Esophagus muscularis mucosa (tissue), 3 donors: Measurements from ENCODE around the gene KRTAP12-3.
"Not testable (repeated sequence)": the region's sequence is repeated elsewhere in the genome, so short reads cannot be mapped to it uniquely, and the experiment has no call there.

Source experiments
- POLR2A ChIP-seq: fragments of 450-650 bp; IDR thresholded peaks from one replicate; pipeline ENCODE4 v1.6.1; 2017; ENCODE audit warnings: antibody characterized with exemption, moderate library complexity, mild to moderate bottlenecking, low read depth
- TF ChIP-seq, protein P1 (sequence below), 3 experiments: fragments of 200-600 bp in 2 of 3; fragments of 450-650 bp in 1 of 3; sonication (generic) in 2 of 3; IDR thresholded peaks; one replicate each; pipeline ENCODE4 v1.5.1; 2017 to 2019; ENCODE audit warnings: antibody characterized with exemption in 3 of 3, mild to moderate bottlenecking in 2 of 3, moderate library complexity in 1 of 3

DNA sequence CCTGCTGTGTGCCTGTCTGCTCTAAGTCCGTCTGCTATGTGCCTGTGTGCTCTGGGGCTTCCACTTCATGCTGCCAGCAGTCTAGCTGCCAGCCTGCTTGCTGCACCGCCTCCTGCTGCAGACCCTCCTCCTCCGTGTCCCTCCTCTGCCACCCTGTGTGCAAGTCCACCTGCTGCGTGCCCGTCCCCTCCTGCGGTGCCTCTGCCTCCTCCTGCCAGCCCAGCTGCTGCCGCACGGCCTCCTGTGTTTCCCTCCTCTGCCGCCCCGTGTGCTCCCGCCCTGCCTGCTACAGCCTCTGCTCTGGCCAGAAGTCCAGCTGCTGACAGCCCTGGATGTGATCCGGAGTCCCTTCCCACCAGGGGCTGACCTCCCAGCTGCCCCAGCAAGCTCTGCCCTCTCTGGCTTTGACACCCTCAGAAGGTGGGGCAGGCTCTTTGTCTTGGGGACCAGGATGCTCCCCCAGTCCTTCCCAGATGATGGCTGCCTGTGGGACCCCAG, 19.8 kb upstream of the KRTAP12-3 start:
- TF ChIP-seq, protein P1, sequence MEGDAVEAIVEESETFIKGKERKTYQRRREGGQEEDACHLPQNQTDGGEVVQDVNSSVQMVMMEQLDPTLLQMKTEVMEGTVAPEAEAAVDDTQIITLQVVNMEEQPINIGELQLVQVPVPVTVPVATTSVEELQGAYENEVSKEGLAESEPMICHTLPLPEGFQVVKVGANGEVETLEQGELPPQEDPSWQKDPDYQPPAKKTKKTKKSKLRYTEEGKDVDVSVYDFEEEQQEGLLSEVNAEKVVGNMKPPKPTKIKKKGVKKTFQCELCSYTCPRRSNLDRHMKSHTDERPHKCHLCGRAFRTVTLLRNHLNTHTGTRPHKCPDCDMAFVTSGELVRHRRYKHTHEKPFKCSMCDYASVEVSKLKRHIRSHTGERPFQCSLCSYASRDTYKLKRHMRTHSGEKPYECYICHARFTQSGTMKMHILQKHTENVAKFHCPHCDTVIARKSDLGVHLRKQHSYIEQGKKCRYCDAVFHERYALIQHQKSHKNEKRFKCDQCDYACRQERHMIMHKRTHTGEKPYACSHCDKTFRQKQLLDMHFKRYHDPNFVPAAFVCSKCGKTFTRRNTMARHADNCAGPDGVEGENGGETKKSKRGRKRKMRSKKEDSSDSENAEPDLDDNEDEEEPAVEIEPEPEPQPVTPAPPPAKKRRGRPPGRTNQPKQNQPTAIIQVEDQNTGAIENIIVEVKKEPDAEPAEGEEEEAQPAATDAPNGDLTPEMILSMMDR (IDR thresholded peaks at IDR 0.05) = not testable (repeated sequence)
- TF ChIP-seq POLR2A = not testable (repeated sequence)
